GM12878 (cell line): Measurements from ENCODE around the gene ODC1.

Source experiments
- CBX5 ChIP-seq: sonication (generic); IDR thresholded peaks from 2 replicates; pipeline ENCODE4 v1.6.1; 2016; ENCODE audit warnings: low read depth, moderate library complexity, mild to moderate bottlenecking, inconsistent platforms
- CREB1 ChIP-seq: IDR thresholded peaks from 2 replicates; pipeline ENCODE4 v1.6.1; 2012; ENCODE audit warnings: low read depth, mild to moderate bottlenecking, inconsistent platforms
- EED ChIP-seq: sonication (generic); IDR thresholded peaks from 2 replicates; pipeline ENCODE4 v1.6.1; 2016; ENCODE audit warnings: antibody characterized with exemption, low read depth
- KDM1A ChIP-seq: fragments of 200-600 bp; sonication (generic); IDR thresholded peaks from 2 replicates; pipeline ENCODE4 v1.6.1; 2016; ENCODE audit warnings: borderline replicate concordance
- POLR2AphosphoS2 ChIP-seq: IDR thresholded peaks from 2 replicates; pipeline ENCODE4 v1.6.1; 2011; ENCODE audit warnings: low read depth, mild to moderate bottlenecking, low read length, improper control_type of control experiment, moderate library complexity
- RAD21 ChIP-seq: IDR thresholded peaks from 2 replicates; pipeline ENCODE4 v1.6.1; 2011; ENCODE audit warnings: mild to moderate bottlenecking, low read depth, low read length, moderate library complexity; ENCODE audit not compliant: insufficient read depth
- TF ChIP-seq, protein P1 (sequence below), 3 experiments: IDR thresholded peaks in 2 of 3; conservative IDR thresholded peaks in 1 of 3; 2 replicates each; pipeline ENCODE4 v1.5.1; 2011; ENCODE audit warnings: low read depth in 3 of 3, low read length in 3 of 3, mild to moderate bottlenecking in 3 of 3, control low read depth in 2 of 3, moderate library complexity in 2 of 3, inconsistent platforms in 1 of 3, mixed read lengths in 1 of 3; ENCODE audit not compliant: control insufficient read depth in 2 of 3, insufficient read depth in 1 of 3; ENCODE audit errors: extremely low read depth in 1 of 3
- TF ChIP-seq, protein P2 (sequence below): IDR thresholded peaks from 2 replicates; pipeline ENCODE4 v1.6.1; 2012; ENCODE audit warnings: low read depth, low read length, improper control_type of control experiment
- TF ChIP-seq, protein P3 (sequence below): IDR thresholded peaks from 2 replicates; pipeline ENCODE4 v1.6.1; 2012; ENCODE audit warnings: low read depth, low read length, improper control_type of control experiment
- TF ChIP-seq, protein P4 (sequence below): IDR thresholded peaks from 2 replicates; pipeline ENCODE4 v1.6.1; 2012; ENCODE audit warnings: low read length, inconsistent platforms

DNA sequence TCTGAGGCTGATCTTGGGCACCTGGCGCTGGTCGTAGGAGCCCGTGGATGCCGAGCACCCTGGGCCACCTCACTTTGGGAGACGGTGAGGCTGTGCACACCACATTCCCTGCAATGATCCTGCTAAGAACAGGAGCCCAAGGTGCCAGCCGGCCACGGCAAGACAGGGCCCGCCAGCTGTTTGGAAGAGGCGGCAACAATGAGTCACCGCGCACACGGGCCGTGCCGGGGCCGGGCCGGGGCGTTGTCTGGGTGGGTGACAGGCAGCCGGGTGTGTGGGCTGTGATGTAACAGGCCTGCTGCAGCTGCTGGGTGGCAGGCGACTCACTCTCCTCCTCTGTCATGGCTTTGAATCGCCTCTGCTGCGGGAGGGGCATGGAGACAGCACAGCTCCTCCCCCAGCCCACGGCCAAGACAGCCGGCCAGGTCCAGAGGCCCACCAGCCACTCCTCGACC, 49.7 kb upstream of the ODC1 start:
- TF ChIP-seq, protein P1, sequence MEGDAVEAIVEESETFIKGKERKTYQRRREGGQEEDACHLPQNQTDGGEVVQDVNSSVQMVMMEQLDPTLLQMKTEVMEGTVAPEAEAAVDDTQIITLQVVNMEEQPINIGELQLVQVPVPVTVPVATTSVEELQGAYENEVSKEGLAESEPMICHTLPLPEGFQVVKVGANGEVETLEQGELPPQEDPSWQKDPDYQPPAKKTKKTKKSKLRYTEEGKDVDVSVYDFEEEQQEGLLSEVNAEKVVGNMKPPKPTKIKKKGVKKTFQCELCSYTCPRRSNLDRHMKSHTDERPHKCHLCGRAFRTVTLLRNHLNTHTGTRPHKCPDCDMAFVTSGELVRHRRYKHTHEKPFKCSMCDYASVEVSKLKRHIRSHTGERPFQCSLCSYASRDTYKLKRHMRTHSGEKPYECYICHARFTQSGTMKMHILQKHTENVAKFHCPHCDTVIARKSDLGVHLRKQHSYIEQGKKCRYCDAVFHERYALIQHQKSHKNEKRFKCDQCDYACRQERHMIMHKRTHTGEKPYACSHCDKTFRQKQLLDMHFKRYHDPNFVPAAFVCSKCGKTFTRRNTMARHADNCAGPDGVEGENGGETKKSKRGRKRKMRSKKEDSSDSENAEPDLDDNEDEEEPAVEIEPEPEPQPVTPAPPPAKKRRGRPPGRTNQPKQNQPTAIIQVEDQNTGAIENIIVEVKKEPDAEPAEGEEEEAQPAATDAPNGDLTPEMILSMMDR (IDR thresholded peaks at IDR 0.05 in 2 of 3, conservative IDR thresholded peaks at IDR 0.05 in 1 of 3; ENCODE audit: control insufficient read depth in 2 of 3, extremely low read depth in 1 of 3, insufficient read depth in 1 of 3, low read depth in 3 of 3, low read length in 3 of 3) = no peak
- no peak for TF ChIP-seq RAD21
- TF ChIP-seq KDM1A = no peak
- TF ChIP-seq, protein P2, sequence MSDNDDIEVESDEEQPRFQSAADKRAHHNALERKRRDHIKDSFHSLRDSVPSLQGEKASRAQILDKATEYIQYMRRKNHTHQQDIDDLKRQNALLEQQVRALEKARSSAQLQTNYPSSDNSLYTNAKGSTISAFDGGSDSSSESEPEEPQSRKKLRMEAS = no peak
- TF ChIP-seq CREB1 = no peak
- no peak for TF ChIP-seq CBX5
- no peak for TF ChIP-seq POLR2AphosphoS2
- TF ChIP-seq, protein P3, sequence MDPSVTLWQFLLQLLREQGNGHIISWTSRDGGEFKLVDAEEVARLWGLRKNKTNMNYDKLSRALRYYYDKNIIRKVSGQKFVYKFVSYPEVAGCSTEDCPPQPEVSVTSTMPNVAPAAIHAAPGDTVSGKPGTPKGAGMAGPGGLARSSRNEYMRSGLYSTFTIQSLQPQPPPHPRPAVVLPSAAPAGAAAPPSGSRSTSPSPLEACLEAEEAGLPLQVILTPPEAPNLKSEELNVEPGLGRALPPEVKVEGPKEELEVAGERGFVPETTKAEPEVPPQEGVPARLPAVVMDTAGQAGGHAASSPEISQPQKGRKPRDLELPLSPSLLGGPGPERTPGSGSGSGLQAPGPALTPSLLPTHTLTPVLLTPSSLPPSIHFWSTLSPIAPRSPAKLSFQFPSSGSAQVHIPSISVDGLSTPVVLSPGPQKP = no peak
- TF ChIP-seq, protein P4, sequence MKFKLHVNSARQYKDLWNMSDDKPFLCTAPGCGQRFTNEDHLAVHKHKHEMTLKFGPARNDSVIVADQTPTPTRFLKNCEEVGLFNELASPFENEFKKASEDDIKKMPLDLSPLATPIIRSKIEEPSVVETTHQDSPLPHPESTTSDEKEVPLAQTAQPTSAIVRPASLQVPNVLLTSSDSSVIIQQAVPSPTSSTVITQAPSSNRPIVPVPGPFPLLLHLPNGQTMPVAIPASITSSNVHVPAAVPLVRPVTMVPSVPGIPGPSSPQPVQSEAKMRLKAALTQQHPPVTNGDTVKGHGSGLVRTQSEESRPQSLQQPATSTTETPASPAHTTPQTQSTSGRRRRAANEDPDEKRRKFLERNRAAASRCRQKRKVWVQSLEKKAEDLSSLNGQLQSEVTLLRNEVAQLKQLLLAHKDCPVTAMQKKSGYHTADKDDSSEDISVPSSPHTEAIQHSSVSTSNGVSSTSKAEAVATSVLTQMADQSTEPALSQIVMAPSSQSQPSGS = no peak
- no peak for TF ChIP-seq EED
